Karpas-422 (cell line): Measurements from ENCODE around the gene MAP3K19. TPM values are rescaled to one million over a fixed set of nuclear protein-coding genes. Genes with fewer than 3 reads are reported as not detected.

ENCODE experiments used
- DNase-seq: peaks from one replicate; pipeline ENCODE4 v3.0.0-alpha.2; 2015
- H2AFZ ChIP-seq: fragments of 200-600 bp; sonication (generic); 2 replicates; pipeline ENCODE4 v1.6.1; 2014; ENCODE audit warnings: antibody characterized with exemption, low read length, mixed read lengths
- H3K27ac ChIP-seq: fragments of 200-600 bp; sonication (generic); 2 replicates; pipeline ENCODE4 v1.5.1; 2014; ENCODE audit warnings: mild to moderate bottlenecking, low read length, moderate library complexity
- H3K27me3 ChIP-seq: fragments of 200-600 bp; sonication (generic); 2 replicates; pipeline ENCODE4 v1.6.1; 2014; ENCODE audit warnings: low read length, mixed read lengths
- H3K36me3 ChIP-seq: fragments of 200-600 bp; sonication (generic); 2 replicates; pipeline ENCODE4 v1.6.1; 2014; ENCODE audit warnings: low read length, mixed read lengths; ENCODE audit not compliant: insufficient read depth
- H3K4me1 ChIP-seq: fragments of 200-600 bp; sonication (generic); 2 replicates; pipeline ENCODE4 v1.6.1; 2014; ENCODE audit warnings: mild to moderate bottlenecking, low read length, mixed read lengths
- H3K4me2 ChIP-seq: fragments of 200-600 bp; sonication (generic); 2 replicates; pipeline ENCODE4 v1.6.1; 2014; ENCODE audit warnings: low read length, low read depth, mild to moderate bottlenecking; ENCODE audit not compliant: poor library complexity, severe bottlenecking
- H3K4me3 ChIP-seq: fragments of 200-600 bp; sonication (generic); 2 replicates; pipeline ENCODE4 v1.5.1; 2014; ENCODE audit warnings: mild to moderate bottlenecking, antibody characterized with exemption, low read length, mixed read lengths
- H3K79me2 ChIP-seq: fragments of 200-600 bp; sonication (generic); 2 replicates; pipeline ENCODE4 v1.6.1; 2014; ENCODE audit warnings: mild to moderate bottlenecking, low read length, mixed read lengths
- H3K9ac ChIP-seq: fragments of 200-600 bp; sonication (generic); 2 replicates; pipeline ENCODE4 v1.6.0; 2014; ENCODE audit warnings: low read length
- H3K9me2 ChIP-seq: fragments of 200-600 bp; sonication (generic), shearing (Covaris generic); replicated peaks from 2 replicates; pipeline ENCODE4 v1.6.0; 2014; ENCODE audit warnings: mild to moderate bottlenecking, low read length, moderate library complexity; ENCODE audit not compliant: insufficient read depth
- H3K9me3 ChIP-seq: fragments of 300-700, 200-600 bp; sonication (generic); 2 replicates; pipeline ENCODE4 v1.6.1; 2014; ENCODE audit warnings: low read length, mixed read lengths
- H4K20me1 ChIP-seq: fragments of 200-600 bp; sonication (generic); 2 replicates; pipeline ENCODE4 v1.6.1; 2014; ENCODE audit warnings: mild to moderate bottlenecking, antibody characterized with exemption, low read length, low read depth; ENCODE audit not compliant: insufficient read depth
- total RNA-seq: library from RNA; depleted of rRNA; stranded (reverse); fragments of >200 nt; shearing (Covaris generic); gene quantifications from 2 replicates; pipeline ENCODE4 v1.2.3, GENCODE V29; 2014; ENCODE audit warnings: low replicate concordance

Gene MAP3K19
- total RNA-seq, 1 experiment from 2014 or later: not detected

- Histone ChIP-seq H3K27ac (no peak overlapping the region), H3K79me2 (no peaks in the 10 kb centered on the region), H3K4me2 (no peak overlapping the region), H2AFZ (no peak overlapping the region), H4K20me1 (no peaks in the 10 kb centered on the region), H3K9ac (no peak overlapping the region), H3K27me3 (no peaks in the 10 kb centered on the region), H3K4me3 (no peak overlapping the region), H3K4me1 (no peaks in the 10 kb centered on the region), H3K36me3 (no peaks in the 10 kb centered on the region), H3K9me2 (no peaks in the 10 kb centered on the region), H3K9me3 (no peaks in the 10 kb centered on the region)
- no peak for DNase-seq
These were observed 25.6 kb downstream of the MAP3K19 start for GRCh38 chr2:135021618-135022017.

- no peak overlapping the region for H3K27ac ChIP-seq
- no peaks in the 10 kb centered on the region for H4K20me1 ChIP-seq
- no peaks in the 10 kb centered on the region for H3K36me3 ChIP-seq
- H3K27me3 ChIP-seq: no peaks in the 10 kb centered on the region
- H3K79me2 ChIP-seq: no peaks in the 10 kb centered on the region
- H3K4me1 ChIP-seq: no peaks in the 10 kb centered on the region
- H3K4me2 ChIP-seq: no peak overlapping the region
- H3K9me2 ChIP-seq: no peaks in the 10 kb centered on the region
- DNase-seq: no peak
- H3K9me3 ChIP-seq: no peaks in the 10 kb centered on the region
- H3K4me3 ChIP-seq: no peak overlapping the region
- H2AFZ ChIP-seq: no peak overlapping the region
- no peak overlapping the region for H3K9ac ChIP-seq
These were observed 35.6 kb downstream of the MAP3K19 start for GRCh38 chr2:135011633-135012032.

- H3K27ac ChIP-seq: no peak overlapping the region
- no peaks in the 10 kb centered on the region for H3K79me2 ChIP-seq
- H3K4me3 ChIP-seq: no peak overlapping the region
- DNase-seq: no peak
- H3K9me2 ChIP-seq: no peaks in the 10 kb centered on the region
- no peak overlapping the region for H3K9ac ChIP-seq
- H3K4me1 ChIP-seq: no peaks in the 10 kb centered on the region
- H4K20me1 ChIP-seq: no peaks in the 10 kb centered on the region
- peak overlapping the region; percentile 30; the same call in 1 of the 2 replicates for H2AFZ ChIP-seq
- no peaks in the 10 kb centered on the region for H3K27me3 ChIP-seq
- H3K9me3 ChIP-seq: no peaks in the 10 kb centered on the region
- H3K4me2 ChIP-seq: no peak overlapping the region
- H3K36me3 ChIP-seq: no peaks in the 10 kb centered on the region
These were observed 36.9 kb downstream of the MAP3K19 start for GRCh38 chr2:135010200-135010942.

GRCh38 chr2:135009339-135009738 lies 37.9 kb downstream of the MAP3K19 start:
- no peak overlapping the region for H3K9ac ChIP-seq
- no peak overlapping the region for H3K4me3 ChIP-seq
- no peak overlapping the region for H3K4me2 ChIP-seq
- H3K27ac ChIP-seq: no peak overlapping the region
- H3K9me2 ChIP-seq: no peaks in the 10 kb centered on the region
- no peaks in the 10 kb centered on the region for H3K36me3 ChIP-seq
- peaks cover 2% of the 10 kb centered on the region; the same call in 1 of the 2 replicates for H3K4me1 ChIP-seq
- no peaks in the 10 kb centered on the region for H3K27me3 ChIP-seq
- no peak overlapping the region for H2AFZ ChIP-seq
- DNase-seq: no peak
- no peaks in the 10 kb centered on the region for H3K79me2 ChIP-seq
- H3K9me3 ChIP-seq: no peaks in the 10 kb centered on the region
- no peaks in the 10 kb centered on the region for H4K20me1 ChIP-seq

GRCh38 chr2:135005753-135006152 lies 41.5 kb downstream of the MAP3K19 start:
- Histone ChIP-seq H3K36me3 (no peaks in the 10 kb centered on the region), H3K27me3 (no peaks in the 10 kb centered on the region), H2AFZ (no peak overlapping the region), H3K9me3 (no peaks in the 10 kb centered on the region), H3K9ac (no peak overlapping the region), H4K20me1 (no peaks in the 10 kb centered on the region), H3K27ac (no peak overlapping the region), H3K9me2 (no peaks in the 10 kb centered on the region), H3K4me2 (no peak overlapping the region), H3K4me1 (peaks cover 2% of the 10 kb centered on the region; the same call in 1 of the 2 replicates), H3K4me3 (no peak overlapping the region), H3K79me2 (no peaks in the 10 kb centered on the region)
- DNase-seq: no peak

GRCh38 chr2:135004005-135004746 lies 43.1 kb downstream of the MAP3K19 start:
- H3K27ac ChIP-seq: no peak overlapping the region
- no peak overlapping the region for H3K9ac ChIP-seq
- H3K4me2 ChIP-seq: no peak overlapping the region
- H2AFZ ChIP-seq: 0 out of 2 replicates have a peak overlapping the region, but pooled peaks have one; percentile 51
- no peaks in the 10 kb centered on the region for H4K20me1 ChIP-seq
- H3K27me3 ChIP-seq: no peaks in the 10 kb centered on the region
- H3K9me3 ChIP-seq: no peaks in the 10 kb centered on the region
- H3K9me2 ChIP-seq: no peaks in the 10 kb centered on the region
- H3K4me1 ChIP-seq: peaks cover 2% of the 10 kb centered on the region; the same call in 1 of the 2 replicates
- H3K79me2 ChIP-seq: no peaks in the 10 kb centered on the region
- H3K4me3 ChIP-seq: no peak overlapping the region
- DNase-seq: peak; percentile 88
- H3K36me3 ChIP-seq: no peaks in the 10 kb centered on the region

- Histone ChIP-seq H4K20me1 (no peaks in the 10 kb centered on the region), H3K4me1 (peaks cover 2% of the 10 kb centered on the region; the same call in 1 of the 2 replicates), H2AFZ (no peak overlapping the region), H3K9ac (no peak overlapping the region), H3K27me3 (no peaks in the 10 kb centered on the region), H3K4me3 (no peak overlapping the region), H3K79me2 (no peaks in the 10 kb centered on the region), H3K9me3 (no peaks in the 10 kb centered on the region), H3K36me3 (no peaks in the 10 kb centered on the region), H3K27ac (no peak overlapping the region), H3K9me2 (no peaks in the 10 kb centered on the region), H3K4me2 (no peak overlapping the region)
- no peak for DNase-seq
These were observed 44.4 kb downstream of the MAP3K19 start for GRCh38 chr2:135002836-135003235.

GRCh38 chr2:134999521-134999920 lies 47.7 kb downstream of the MAP3K19 start:
- no peaks in the 10 kb centered on the region for H3K36me3 ChIP-seq
- DNase-seq: no peak
- no peaks in the 10 kb centered on the region for H3K9me3 ChIP-seq
- no peak overlapping the region for H2AFZ ChIP-seq
- H3K9ac ChIP-seq: no peak overlapping the region
- no peaks in the 10 kb centered on the region for H3K79me2 ChIP-seq
- no peaks in the 10 kb centered on the region for H4K20me1 ChIP-seq
- no peak overlapping the region for H3K4me2 ChIP-seq
- H3K27me3 ChIP-seq: no peaks in the 10 kb centered on the region
- no peaks in the 10 kb centered on the region for H3K9me2 ChIP-seq
- no peak overlapping the region for H3K27ac ChIP-seq
- H3K4me3 ChIP-seq: no peak overlapping the region
- peaks cover 2% of the 10 kb centered on the region; the same call in 1 of the 2 replicates for H3K4me1 ChIP-seq
